Motor neuron (in vitro differentiated cells): ENCODE measurements around the gene KISS1R. TPM values are rescaled to one million over a fixed set of nuclear protein-coding genes. Genes with fewer than 3 reads are reported as not detected.
A peak's percentile ranks its signal among the peaks of the same experiment; 100 is the strongest.

ENCODE experiments used
- ATAC-seq, 8 experiments: fragments of 200-7000 bp; cut with Tn5 transposase; replicated peaks in 6 of 8; 2 replicates each; pipeline ENCODE4 v1.8.0; 2021; ENCODE audit warnings: mild to moderate bottlenecking in 8 of 8, moderate library complexity in 8 of 8
- H3K27ac ChIP-seq, 2 donors: fragments of 250-450 bp; sonication (Bioruptor Pico); 2 replicates each; pipeline ENCODE4 v1.9.0; 2021; ENCODE audit warnings: antibody characterized with exemption in 2 of 2, mild to moderate bottlenecking in 2 of 2, moderate library complexity in 1 of 2
- H3K4me1 ChIP-seq, 2 donors: fragments of 250-450 bp; sonication (Bioruptor Pico); replicated peaks in 1 of 2; 2 replicates each; pipeline ENCODE4 v1.6.1; 2021; ENCODE audit warnings: antibody characterized with exemption in 2 of 2, mild to moderate bottlenecking in 2 of 2, moderate library complexity in 1 of 2
- H3K4me3 ChIP-seq, 5 donors: fragments of 250-450 bp; sonication (Bioruptor Pico); 2 replicates each; pipeline ENCODE4 v1.9.0; 2021; ENCODE audit warnings: antibody characterized with exemption in 5 of 5, mild to moderate bottlenecking in 5 of 5, moderate library complexity in 4 of 5
- WGBS, 10 experiments: fragments of 450-650 bp; shearing (Covaris generic); methylation state at CpG; one replicate each; pipeline ENCODE4 v1.0.0; 2022; 5-methylcytosine and 5-hydroxymethylcytosine counted together
- in situ Hi-C, 9 experiments: fragments of 400-800 bp; cut with MboI; loops; one replicate each; pipeline ENCODE4 v1.15.0; 2021; ENCODE audit warnings: low sequenced_read_pairs in 9 of 9, low pct_unique_long_range_greater_than_20kb in 2 of 9; ENCODE audit not compliant: unreplicated experiment in 9 of 9
- total RNA-seq, 8 experiments: library from RNA; unstranded; fragments of 300-600 nt; gene quantifications; 2 replicates each; pipeline versions ENCODE4 v1.2.3 to v1.2.4, GENCODE V29; 2022

The KISS1R gene
- total RNA-seq: 1 to 10 TPM in 2 of 8 experiments, under 1 TPM in 5, not detected in 1; 0.24 to 2.1 (median 0.64) TPM

DNA sequence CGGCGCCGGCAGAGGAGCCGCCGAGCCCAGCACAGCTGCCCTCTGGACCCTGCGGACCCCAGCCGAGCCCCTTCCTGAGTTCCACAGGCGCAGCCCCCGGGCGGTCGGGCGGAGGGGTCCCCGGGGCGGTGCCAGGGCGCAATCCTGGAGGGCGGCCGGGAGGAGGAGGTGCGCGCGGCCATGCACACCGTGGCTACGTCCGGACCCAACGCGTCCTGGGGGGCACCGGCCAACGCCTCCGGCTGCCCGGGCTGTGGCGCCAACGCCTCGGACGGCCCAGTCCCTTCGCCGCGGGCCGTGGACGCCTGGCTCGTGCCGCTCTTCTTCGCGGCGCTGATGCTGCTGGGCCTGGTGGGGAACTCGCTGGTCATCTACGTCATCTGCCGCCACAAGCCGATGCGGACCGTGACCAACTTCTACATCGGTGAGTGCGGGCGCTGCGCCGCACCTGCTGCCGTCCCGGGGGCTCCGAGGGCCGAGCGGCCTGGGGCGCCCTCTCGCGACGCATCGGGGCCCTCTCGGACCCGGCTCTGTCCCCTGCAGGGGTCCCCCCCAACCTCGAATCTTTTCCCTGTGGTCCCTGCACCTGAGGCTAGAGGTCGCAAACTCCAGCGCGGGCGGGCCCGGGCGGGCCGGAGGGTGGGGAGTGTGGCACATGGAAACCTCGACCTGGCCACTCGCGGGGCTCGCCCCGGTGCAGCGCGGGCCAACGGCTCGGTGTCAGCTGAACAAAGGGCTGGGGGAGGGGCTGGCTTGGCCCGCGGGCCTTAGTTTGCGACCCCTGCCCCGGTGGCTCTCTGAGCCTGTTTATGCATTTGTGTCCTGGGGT is at the start of gene KISS1R:
TSS of gene KISS1R (plus strand) at position 11 of the 829 bp plus-strand sequence. CDS start at position 181, 170 bp downstream.
- peak within 1 kb of the TSS in 1 of 2 donors; percentile 65 for H3K27ac ChIP-seq
- H3K4me3 ChIP-seq: peak within 1 kb of the TSS; percentile 14 to 36 (median 25)
- ATAC-seq: peak in 6 of 8 experiments; percentile 20 to 68 (median 64)
- H3K4me1 ChIP-seq: peaks cover 9 to 26% of the 10 kb centered on the region in 2 donors
- in situ Hi-C loops: loop anchor here in 2 of 9 experiments (10.0 to 25.0 kb wide), 3 partner anchors 143 to 255 kb away; partner anchors contain the start of genes MISP (in 1 of the 2) and RNF126 (in 1 of the 2)
- 0 to 1% methylated on average over 8 to 12 of the region's 87 CpGs; no CpG with 5 or more reads in 8 of the 10 experiments for WGBS, 10 experiments

DNA sequence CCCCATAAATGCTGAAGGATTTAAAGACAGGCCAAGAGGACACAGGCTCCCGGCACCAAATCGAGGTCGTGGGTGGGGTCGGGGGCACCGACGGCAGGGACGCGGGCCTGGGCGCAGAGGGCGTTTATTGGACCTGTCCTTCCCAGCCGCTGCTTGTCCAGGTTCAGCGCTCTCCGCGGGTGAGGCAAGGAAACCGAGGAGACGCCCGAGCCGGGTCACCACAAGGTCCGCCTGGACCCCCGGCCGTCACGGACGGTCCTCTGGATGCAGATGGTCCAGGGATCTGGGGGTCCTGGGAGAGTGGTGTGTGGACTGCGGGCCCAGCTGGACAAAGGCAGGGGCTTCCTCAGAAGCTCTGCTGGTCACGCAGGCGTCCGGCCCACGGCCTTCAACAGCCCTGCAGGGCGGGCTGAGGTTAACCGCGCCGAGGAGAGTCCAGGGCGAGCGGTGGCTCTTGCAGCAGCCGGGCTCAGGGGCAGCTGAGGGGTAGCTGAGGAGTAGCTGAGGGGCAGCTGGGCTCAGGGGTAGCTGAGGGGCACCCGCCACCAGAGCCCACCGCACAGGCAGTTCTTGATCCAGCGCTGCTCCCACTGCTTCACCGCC is 49.2 kb upstream of the KISS1R start:
- WGBS, 10 experiments: 88 to 98% (median 92%) methylated on average over 6 to 21 of the region's 39 CpGs; no CpG with 5 or more reads in 6 of the 10 experiments
- no peak overlapping the region for H3K4me3 ChIP-seq
- no peak overlapping the region for H3K27ac ChIP-seq
- peaks cover 9 to 15% of the 10 kb centered on the region in 2 donors for H3K4me1 ChIP-seq
- ATAC-seq: no peak
- in situ Hi-C loops: no loop called here

DNA sequence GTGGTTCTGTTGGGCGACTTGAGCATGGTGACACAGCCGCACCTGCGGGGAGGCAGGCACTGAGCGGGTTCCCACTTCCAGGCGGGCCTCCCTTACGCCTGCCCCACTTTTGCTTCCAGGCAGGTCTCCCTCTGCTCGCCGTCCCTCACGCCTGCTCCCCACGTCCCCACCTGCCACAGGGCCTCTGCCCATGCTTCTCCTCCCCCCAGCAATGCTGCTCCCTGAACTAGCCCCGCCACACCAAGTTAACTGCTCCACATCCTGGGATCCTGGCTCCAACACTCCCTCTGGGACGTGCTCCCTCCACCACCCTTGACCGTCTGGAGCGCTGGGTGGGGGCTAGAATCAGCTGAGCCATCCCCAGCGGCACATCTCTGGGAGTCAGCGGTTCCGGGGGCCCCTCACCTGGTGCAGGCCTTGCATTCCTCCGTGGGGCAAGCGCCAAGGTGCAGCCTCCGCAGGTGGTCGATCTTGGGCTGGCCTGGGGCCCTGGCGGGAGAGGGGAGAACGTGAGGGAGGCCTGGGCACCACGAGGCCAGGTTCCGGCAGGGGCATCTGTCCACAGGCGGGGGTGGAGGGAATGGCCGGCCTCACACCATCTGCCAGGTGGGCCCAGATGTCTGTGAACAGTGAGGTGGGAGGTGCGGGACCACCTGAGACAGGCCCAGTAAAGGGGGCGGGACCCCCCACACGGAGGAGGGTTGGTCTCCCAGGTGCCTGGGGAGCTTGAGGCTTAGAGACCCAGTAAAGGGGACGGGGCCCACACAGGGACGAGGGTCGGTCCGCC is 48.5 kb upstream of the KISS1R start:
- in situ Hi-C loops: no loop called here
- 80 to 100% methylated on average over 1 to 7 of the region's 34 CpGs; no CpG with 5 or more reads in 8 of the 10 experiments for WGBS, 10 experiments

DNA sequence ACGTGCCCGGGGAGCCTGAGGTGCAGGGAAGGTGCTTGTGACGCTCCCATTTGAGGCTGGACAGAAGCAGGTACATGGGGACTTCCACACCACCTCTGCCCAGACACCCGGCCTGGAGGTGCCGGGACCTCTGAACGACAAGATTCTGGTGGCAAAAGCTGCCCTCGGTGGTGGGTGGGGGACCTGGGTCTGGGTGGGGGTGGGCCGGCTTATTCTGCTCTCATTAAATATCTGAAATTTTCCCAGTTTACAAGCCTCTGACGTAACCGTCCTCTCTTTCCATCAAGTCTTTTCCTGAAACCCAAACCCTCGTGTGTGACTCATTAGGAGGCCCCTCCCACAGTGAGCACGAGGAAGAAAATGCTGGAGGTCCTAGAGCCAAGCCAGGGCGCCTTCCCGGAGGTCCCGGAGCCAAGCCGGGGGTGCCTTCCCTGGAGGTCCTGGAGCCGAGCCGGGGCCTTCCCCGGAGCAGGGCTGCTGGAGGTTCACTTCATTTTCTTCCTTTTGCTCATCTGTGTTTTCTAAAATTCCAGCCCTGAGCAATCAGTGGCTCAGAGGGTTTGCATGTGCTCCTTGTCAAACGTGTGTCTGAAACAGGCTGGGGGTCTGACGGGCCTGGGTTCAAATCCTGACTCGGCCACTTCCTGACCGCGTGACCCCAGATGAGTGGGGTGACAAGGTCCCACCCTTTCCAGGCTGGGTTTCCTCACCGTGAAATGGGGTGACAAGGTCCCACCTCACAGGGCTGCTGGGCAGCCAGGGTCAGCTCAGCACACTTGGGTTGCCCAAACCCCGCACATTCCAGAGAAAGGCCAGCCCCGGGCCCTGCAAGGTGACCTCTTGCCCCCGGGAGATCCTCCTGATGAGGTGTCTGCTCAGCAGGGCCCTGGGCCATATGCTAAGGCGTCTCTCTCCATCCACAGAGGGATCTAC is 47.6 kb upstream of the KISS1R start:
- WGBS, 10 experiments: 0 to 93% (median 74%) methylated on average over 1 to 12 of the region's 29 CpGs; no CpG with 5 or more reads in 2 of the 10 experiments
- Histone ChIP-seq H3K4me3 (no peak overlapping the region), H3K4me1 (peaks cover 9 to 17% of the 10 kb centered on the region in 2 donors), H3K27ac (no peak overlapping the region)
- in situ Hi-C loops: no loop called here
- peak in 3 of 8 experiments; percentile 18 to 75 (median 45) for ATAC-seq

More for the DNA sequence above, 48.5 kb upstream of the KISS1R start:
- no peak for ATAC-seq
- H3K4me3 ChIP-seq: no peak overlapping the region
- H3K4me1 ChIP-seq: peaks cover 9 to 17% of the 10 kb centered on the region in 2 donors
- H3K27ac ChIP-seq: no peak overlapping the region

DNA sequence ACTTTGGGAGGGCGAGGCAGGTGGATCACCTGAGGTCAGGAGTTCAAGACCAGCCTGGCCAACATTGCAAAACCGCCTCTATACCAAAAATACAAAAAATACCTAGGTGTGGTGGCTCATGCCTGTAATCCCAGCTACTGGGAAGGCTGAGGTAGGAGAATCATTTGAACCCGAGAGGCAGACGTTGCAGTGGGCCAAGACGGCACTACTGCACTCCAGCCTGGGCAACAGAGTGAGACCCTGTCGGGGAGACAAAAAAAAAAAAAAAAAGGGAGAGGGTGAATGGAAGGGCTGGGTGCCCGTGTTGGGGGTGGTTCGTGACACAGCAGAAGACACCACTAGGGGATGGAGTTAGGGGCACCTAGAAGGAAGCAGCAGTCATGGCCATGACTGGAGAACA is 46.8 kb upstream of the KISS1R start:
- ATAC-seq: no peak
- no peak overlapping the region for H3K27ac ChIP-seq

DNA sequence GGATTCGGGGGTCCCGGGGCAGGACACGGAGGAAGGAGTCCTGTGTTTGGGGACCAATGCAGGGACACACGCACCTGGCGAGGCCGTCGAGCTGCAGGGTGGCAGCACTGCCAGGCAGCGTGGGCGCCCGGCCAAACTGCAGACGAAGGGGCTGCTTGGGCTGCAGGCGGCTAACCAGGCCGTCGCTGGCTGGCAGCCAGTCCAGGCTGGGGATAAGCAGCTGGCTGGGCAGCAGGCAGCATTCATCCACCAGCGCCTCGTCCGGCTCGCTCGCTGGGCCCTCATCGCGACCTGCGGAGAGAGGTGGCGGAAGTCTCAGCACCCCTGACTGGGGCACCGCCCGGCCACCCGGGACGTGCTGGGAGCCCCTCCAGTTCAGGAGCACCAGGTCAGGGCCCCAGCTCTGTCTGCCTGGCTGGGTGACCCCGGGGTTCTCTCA is 46.2 kb upstream of the KISS1R start:
- peaks cover 9 to 17% of the 10 kb centered on the region in 2 donors for H3K4me1 ChIP-seq
- ATAC-seq: no peak
- no peak overlapping the region for H3K4me3 ChIP-seq
- 92% methylated on average over 12 of the region's 28 CpGs; no CpG with 5 or more reads in 9 of the 10 experiments for WGBS, 10 experiments
- peak overlapping the region in 1 of 2 donors; percentile 21 for H3K27ac ChIP-seq
- in situ Hi-C loops: no loop called here

More for the DNA sequence above, 46.8 kb upstream of the KISS1R start:
- Histone ChIP-seq H3K4me3 (no peak overlapping the region), H3K4me1 (peaks cover 9 to 17% of the 10 kb centered on the region in 2 donors)
- WGBS, 10 experiments: 78 to 100% (median 88%) methylated on average over 1 to 6 of the region's 8 CpGs; no CpG with 5 or more reads in 5 of the 10 experiments
- in situ Hi-C loops: no loop called here

DNA sequence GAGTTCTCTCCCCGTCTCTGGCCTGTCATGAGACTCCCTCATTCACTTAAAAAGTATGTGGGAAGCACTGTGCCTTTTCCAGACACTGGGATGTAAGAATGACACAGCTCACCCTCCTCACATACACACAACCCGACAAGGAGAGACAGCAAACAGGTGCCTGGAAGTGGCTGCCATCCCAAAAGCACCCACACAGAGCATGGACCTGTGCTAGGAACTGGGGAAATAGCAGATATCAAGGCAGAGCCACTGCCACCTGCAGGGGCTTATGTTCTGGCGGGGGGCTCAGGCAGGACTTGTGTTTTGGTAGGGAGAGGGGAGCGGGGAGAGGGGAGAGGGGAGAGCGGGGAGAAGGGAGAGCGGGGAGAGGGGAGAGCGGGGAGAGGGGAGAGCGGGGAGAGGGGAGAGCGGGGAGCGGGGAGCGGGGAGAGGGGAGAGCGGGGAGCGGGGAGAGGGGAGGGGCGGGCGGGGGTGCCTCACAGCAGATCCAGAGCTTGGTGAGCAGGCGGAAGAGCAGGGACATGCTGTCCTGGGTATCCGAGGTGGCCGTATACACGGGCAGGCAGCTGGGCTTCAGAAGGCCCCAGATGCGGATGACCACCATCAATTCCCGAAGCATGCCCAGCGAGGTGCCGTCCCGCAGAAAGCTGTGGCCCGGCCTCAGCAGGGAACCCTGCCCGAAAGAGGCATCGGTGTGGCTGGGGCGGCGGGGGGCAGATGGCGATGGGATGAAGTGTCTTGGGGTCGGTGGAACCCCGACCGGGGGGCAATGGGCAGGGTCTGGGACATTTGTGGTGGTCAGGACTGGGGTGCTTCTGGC is 45.5 kb upstream of the KISS1R start:
- WGBS, 10 experiments: 80% methylated on average over 1 of the region's 33 CpGs; no CpG with 5 or more reads in 9 of the 10 experiments
- ATAC-seq: peak in 5 of 8 experiments; percentile 34 to 67 (median 44)
- in situ Hi-C loops: no loop called here
- H3K4me3 ChIP-seq: no peak overlapping the region
- H3K27ac ChIP-seq: peak overlapping the region; percentile 35 to 71
- H3K4me1 ChIP-seq: peaks cover 9 to 17% of the 10 kb centered on the region in 2 donors

DNA sequence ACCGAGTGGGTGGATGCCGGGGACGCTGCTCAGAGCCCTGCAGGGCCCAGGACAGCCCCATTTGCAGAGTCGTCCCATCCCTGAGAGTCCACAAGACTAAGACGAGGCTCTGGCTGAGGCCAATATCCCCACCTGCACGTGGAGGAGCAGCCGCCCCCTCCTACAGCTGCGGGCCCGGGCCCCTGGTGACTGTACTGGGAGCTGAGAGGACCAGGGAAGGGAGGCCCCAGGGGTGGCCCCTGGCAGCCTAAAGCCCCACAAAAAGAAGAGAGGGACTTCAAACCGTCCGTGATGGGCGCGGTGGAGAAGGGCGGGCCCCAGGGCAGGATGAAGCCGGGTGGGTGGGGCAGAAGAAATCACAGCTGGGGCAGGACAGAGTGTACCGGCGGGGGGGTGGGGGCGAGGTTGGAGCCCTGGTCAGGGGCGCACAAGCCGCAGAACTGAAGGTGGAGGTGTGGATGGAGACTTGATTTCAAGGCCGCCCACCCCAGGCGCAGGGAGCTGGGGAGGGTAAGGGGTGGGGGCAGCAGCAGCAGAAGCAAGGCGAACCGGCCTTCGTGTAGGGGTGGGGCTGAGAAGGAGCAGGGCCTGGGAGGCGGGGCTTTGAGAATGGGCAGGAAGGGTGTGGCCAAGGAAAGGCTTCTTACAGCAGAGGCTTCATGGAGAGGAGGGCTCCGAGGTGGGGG is 44.7 kb upstream of the KISS1R start:
- in situ Hi-C loops: no loop called here
- Histone ChIP-seq H3K27ac (peak overlapping the region; percentile 35 to 71), H3K4me1 (peaks cover 9 to 17% of the 10 kb centered on the region in 2 donors), H3K4me3 (no peak overlapping the region)
- ATAC-seq: peak; percentile 5 to 91 (median 70)
- no CpG with 5 or more reads among the region's 27 CpGs for WGBS, 10 experiments

DNA sequence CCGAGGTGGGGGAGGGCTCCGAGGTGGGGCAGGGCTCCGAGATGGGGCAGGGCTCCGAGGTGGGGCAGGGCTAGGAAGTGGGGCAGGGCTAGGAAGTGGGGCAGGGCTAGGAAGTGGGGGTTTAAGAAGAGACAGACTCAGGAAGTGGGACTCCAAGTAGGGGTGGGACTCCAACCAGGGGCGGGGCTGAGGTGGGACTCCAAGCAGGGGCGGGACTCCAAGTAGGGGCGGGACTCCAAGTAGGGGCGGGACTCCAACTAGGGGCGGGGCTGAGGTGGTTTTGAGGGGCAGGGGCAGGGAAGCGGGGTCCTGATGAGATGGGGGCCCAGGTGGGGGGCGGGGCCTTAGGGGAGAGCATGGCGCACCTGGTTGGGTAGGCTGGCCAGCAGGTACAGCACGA is 44.0 kb upstream of the KISS1R start:
- no CpG with 5 or more reads among the region's 13 CpGs for WGBS, 10 experiments
- Histone ChIP-seq H3K4me3 (no peak overlapping the region), H3K27ac (peak overlapping the region in 1 of 2 donors; percentile 28), H3K4me1 (peaks cover 9 to 14% of the 10 kb centered on the region in 2 donors)
- ATAC-seq: peak in 7 of 8 experiments; percentile 2 to 63 (median 47)
- in situ Hi-C loops: no loop called here

DNA sequence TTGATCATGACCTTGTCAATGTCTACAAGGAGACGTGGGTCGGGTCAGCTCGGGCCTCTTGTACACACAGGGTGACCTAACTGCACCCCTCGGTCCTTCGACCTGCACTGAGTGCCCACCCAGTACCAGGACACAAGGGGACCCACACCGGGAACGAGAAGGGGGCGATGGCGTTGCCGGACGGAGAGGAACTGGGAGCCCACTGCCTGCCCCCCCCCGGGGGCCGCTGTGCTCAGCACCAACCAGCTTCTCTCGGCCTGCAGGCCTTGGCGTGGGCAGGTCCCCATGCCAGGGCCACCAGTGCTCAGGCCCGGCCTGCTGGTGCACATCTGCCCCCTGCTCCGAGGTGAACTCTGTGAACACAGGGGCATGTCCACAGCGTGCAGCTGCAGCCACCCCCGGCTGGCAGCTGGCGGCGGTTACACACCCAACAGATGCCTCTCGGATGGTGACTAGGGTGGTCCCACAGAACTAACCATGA is 43.5 kb upstream of the KISS1R start:
- ATAC-seq: no peak
- Histone ChIP-seq H3K27ac (peak overlapping the region in 1 of 2 donors; percentile 28), H3K4me3 (no peak overlapping the region), H3K4me1 (peaks cover 9 to 14% of the 10 kb centered on the region in 2 donors)
- in situ Hi-C loops: no loop called here
- 47 to 100% (median 86%) methylated on average over 3 to 6 of the region's 22 CpGs; no CpG with 5 or more reads in 7 of the 10 experiments for WGBS, 10 experiments
